Transverse colon (tissue), 4 donors: ENCODE data around the gene MTHFD2L.

ENCODE experiments used
- EP300 ChIP-seq: sonication (generic); formaldehyde crosslinking; IDR thresholded peaks from one replicate; pipeline ENCODE4 v1.6.1; 2017; ENCODE audit warnings: antibody characterized with exemption, low read depth
- POLR2A ChIP-seq: fragments of 450-650 bp; IDR thresholded peaks from one replicate; pipeline ENCODE4 v1.6.1; 2016; ENCODE audit warnings: antibody characterized with exemption, mild to moderate bottlenecking, moderate library complexity
- POLR2AphosphoS5 ChIP-seq, 3 donors: sonication (generic); formaldehyde crosslinking; IDR thresholded peaks; one replicate each; pipeline ENCODE4 v1.6.1; 2016; ENCODE audit warnings: antibody characterized with exemption in 3 of 3
- TF ChIP-seq, protein P1 (sequence below), 5 experiments: fragments of 200-600 bp in 3 of 5; fragments of 450-650 bp in 2 of 5; sonication (generic) in 3 of 5; IDR thresholded peaks; 1 replicate in 2 of 5; 2 replicates in 3 of 5; pipeline ENCODE4 v1.5.1; 2016 to 2017; ENCODE audit warnings: antibody characterized with exemption in 5 of 5, inconsistent platforms in 3 of 5, mild to moderate bottlenecking in 2 of 5, moderate library complexity in 1 of 5

DNA sequence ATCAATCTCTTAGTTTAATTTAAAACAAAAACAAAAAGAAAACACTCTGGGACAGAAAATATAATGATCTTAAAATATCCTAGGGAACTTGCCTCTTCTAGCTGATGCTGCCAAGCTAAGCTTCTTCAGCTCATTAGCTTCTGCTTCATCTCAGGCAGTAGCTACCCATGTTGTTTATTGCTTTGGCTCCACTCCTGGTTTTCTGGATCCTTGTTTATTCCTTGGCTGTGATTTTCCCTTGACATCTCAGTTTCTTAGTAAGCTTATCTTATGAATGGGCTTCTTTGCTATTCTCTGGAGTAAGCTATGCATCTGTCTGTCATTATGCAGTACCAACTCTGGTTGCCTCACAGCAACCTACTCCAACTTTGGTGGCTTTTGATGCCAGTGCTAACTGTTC is 5.1 kb upstream of the MTHFD2L start:
- TF ChIP-seq POLR2A (no peak), POLR2AphosphoS5 (IDR thresholded peaks at IDR 0.05) (peak in 1 of 3 donors; percentile 31), EP300 (no peak)
- TF ChIP-seq, protein P1, sequence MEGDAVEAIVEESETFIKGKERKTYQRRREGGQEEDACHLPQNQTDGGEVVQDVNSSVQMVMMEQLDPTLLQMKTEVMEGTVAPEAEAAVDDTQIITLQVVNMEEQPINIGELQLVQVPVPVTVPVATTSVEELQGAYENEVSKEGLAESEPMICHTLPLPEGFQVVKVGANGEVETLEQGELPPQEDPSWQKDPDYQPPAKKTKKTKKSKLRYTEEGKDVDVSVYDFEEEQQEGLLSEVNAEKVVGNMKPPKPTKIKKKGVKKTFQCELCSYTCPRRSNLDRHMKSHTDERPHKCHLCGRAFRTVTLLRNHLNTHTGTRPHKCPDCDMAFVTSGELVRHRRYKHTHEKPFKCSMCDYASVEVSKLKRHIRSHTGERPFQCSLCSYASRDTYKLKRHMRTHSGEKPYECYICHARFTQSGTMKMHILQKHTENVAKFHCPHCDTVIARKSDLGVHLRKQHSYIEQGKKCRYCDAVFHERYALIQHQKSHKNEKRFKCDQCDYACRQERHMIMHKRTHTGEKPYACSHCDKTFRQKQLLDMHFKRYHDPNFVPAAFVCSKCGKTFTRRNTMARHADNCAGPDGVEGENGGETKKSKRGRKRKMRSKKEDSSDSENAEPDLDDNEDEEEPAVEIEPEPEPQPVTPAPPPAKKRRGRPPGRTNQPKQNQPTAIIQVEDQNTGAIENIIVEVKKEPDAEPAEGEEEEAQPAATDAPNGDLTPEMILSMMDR (IDR thresholded peaks at IDR 0.05), result no peak
